Fibroblast of skin of abdomen (primary cell): ENCODE results near the gene OR11G2. TPM values are rescaled to one million over a fixed set of nuclear protein-coding genes. Genes with fewer than 3 reads are reported as not detected.
"Not testable (repeated sequence)": the region's sequence is repeated elsewhere in the genome, so short reads cannot be mapped to it uniquely, and the experiment has no call there.

Experiments
- DNase-seq: peaks from one replicate; pipeline ENCODE4 v3.0.0-alpha.2; 2013
- polyA plus RNA-seq, 2 experiments: library from polyadenylated mRNA; unstranded; fragments of 120-200 nt; gene quantifications; one replicate each; pipeline ENCODE4 v1.2.1, GENCODE V29; 2013; ENCODE audit not compliant: insufficient read length in 2 of 2

OR11G2 gene, protein sequence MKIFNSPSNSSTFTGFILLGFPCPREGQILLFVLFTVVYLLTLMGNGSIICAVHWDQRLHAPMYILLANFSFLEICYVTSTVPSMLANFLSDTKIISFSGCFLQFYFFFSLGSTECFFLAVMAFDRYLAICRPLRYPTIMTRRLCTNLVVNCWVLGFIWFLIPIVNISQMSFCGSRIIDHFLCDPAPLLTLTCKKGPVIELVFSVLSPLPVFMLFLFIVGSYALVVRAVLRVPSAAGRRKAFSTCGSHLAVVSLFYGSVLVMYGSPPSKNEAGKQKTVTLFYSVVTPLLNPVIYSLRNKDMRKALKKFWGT
- polyA plus RNA-seq (2013, experiment 1 of 2; ENCODE audit: insufficient read length): not detected
- polyA plus RNA-seq (2013, experiment 2 of 2; ENCODE audit: insufficient read length): not detected

DNA sequence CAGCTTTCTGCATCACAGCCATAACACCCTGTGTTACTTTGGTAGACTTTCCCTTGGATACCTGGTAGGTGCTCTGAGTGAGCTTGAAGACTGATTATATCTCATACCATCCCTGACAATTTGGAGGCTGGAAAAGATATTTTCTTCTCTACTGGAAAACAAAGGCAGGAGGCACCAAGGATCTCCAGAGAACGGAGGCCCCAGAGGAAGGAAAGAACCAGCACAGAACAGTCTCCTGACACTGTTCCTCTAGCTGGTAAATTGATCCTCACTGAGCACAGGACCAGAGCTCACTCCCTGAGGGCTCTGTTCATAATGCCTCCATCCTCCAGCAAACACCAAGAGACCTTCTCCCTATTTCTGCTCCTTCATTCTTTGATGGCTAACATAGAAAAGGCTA is at the start of gene OR11G2:
TSS of gene OR11G2 (plus strand) at position 301 of the 400 bp plus-strand sequence. CDS start 6,542 bp downstream, outside the sequence.
- no peak for DNase-seq

DNA sequence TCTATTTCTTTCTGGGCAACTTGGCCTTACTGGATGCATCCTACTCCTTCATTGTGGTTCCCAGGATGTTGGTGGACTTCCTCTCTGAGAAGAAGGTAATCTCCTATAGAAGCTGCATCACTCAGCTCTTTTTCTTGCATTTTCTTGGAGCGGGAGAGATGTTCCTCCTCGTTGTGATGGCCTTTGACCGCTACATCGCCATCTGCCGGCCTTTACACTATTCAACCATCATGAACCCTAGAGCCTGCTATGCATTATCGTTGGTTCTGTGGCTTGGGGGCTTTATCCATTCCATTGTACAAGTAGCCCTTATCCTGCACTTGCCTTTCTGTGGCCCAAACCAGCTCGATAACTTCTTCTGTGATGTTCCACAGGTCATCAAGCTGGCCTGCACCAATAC is 46.8 kb upstream of the OR11G2 start:
- no peak for DNase-seq

DNA sequence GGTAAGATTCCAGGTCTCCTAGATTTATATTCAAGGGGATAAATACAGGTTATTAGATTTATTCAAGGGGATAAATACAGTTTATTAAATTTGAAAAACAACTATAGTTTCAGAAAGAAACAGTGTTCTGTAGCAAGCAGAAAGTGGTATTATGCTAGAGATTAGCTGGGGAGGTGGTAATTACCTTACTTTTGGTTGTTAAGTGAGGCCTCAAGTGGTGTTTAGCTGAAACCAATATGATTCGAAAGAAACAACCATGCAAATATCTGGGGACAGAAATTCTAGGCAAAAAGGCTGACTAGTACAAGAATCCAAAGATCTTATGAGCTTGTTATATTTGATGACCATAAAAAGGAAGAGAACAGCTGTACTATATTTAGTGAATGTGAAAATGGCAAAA is 45.9 kb upstream of the OR11G2 start:
- DNase-seq: no peak

DNA sequence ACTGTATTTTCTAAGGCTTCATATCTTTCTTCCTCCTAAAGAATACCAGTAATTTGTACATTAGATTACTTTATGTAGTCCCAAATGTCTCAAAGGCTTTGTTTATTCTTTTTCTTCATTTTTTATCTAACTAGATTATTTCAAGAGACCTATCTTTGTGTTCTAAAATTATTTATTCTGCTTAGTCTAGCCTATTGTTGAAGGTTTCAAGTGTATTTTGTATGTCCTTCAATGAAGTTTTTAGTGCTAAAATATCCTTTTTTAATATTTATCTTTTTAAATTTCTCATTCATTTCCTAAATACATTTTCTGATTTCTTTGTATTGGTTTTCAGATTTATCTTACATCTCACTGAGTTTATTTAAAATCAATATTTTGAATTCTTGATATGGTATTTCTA is 26.2 kb upstream of the OR11G2 start:
- no peak for DNase-seq

DNA sequence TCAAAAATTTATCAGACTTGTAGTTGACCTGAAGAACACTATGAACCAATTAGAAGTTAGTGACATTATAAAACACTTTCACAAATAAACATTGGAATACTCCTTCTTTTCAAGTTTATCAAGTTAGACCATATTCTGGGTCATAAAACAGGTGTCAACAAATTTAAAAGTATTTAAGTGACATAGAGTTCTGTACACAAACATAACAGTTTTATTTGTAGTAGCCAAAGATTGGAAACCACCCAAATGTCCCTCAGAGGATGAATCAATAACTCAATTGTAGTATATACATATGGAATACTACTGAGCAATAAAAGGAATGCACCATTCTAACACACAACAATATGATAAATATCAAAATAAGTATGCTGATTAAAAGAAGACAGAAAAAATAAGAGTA is 23.6 kb upstream of the OR11G2 start:
- DNase-seq: no peak

DNA sequence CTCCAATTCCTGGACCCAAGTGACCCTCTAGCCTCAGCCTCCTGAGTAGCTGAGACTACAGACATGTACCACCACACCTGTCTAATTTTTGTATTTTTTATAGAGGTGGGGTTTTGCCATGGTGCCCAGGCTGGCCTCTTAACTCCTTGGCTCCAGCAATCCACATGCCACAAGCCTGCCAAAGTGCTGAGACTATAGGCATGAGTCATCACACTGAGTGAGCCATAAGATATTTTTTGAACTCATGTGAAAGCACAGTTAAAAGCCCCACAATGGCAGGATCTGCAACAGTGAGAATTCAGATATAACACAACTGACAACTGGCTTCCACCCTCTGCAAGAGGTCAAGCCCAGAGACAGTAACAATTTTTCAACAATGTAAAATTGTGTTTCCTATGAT is 20.8 kb upstream of the OR11G2 start:
- DNase-seq: not testable (repeated sequence)

DNA sequence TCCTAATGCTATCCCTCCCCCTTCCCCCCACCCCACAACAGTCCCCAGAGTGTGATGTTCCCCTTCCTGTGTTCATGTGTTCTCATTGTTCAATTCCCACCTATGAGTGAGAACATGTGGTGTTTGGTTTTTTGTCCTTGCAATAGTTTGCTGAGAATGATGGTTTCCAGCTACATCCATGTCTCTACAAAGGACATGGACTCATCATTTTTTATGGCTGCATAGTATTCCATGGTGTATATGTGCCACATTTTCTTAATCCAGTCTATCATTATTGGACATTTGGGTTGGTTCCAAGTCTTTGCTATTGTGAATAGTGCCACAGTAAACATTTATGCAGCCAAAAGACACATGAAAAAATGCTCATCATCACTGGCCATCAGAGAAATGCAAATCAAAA is 16.5 kb upstream of the OR11G2 start:
- DNase-seq: not testable (repeated sequence)

DNA sequence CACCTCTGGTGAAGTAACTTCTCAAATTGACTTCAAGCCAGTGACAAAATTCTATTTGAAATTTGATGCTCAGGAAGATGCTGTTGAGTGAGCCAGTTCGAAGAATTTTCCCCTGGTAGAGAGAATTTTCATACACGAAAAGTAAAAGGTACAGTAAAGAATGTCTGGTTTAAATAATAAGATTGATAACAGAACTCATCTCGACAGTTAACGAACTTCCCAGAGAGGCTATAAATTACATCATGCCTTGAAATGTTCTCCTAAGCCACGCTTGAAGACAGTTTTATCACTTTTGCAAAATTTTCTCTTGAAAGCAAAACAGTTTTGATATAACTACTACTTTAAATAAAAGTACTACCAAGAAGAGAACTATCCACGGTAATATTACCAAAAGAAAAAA is 14.4 kb upstream of the OR11G2 start:
- no peak for DNase-seq

DNA sequence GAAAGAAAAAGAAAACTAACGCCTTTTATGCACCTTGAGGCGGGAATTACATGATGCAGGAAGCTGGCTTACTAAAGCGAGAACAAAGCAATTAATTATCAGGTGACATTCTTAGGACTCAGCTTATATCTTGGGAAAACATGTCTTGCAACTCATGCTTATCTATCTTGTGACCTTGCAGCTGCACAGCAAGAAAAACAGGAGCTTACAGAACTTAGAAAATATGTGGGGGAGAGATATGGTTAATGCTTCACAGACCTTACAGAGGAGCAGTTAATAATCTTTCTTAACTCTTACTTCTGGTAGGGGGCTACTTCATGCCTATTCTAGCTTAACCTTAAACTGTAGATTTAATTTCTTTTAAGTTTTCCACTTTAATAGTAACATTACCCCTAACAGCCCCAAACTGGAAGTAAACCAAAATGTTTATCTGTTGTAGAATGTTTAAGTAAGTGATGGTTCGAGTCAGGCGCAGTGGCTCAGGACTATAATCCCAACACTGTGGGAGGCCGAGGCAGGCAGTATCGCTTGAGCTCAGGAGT is 13.2 kb upstream of the OR11G2 start:
- DNase-seq: no peak

DNA sequence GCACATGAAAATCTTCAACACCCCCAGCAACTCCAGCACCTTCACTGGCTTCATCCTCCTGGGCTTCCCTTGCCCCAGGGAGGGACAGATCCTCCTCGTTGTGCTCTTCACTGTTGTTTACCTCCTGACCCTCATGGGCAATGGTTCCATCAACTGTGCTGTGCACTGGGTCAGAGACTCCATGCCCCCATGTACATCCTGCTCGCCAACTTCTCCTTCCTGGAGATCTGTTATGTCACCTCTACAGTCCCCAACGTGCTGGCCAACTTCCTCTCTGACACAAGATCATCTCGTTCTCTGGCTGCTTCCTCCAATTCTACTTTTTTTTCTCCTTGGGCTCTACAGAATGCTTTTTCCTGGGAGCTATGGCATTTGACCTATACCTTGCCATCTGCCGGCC is 11.5 kb upstream of the OR11G2 start:
- no peak for DNase-seq

DNA sequence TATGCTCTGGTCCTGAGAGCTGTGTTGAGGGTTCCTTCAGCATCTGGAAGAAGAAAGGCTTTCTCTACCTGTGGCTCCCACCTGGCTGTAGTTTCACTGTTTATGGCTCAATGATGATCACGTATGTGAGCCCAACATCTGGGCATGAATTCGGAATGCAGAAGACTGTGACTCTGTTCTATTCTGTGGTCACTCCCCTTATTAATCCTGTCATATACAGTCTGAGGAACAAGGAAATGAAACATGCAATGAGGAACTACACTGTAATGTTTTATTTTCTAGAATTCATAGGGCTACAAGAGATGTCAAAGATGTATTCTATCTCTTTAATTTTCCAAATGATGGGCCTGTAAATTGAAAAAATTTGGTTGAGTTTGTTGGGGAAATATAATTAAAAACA is 10.8 kb upstream of the OR11G2 start:
- no peak for DNase-seq

DNA sequence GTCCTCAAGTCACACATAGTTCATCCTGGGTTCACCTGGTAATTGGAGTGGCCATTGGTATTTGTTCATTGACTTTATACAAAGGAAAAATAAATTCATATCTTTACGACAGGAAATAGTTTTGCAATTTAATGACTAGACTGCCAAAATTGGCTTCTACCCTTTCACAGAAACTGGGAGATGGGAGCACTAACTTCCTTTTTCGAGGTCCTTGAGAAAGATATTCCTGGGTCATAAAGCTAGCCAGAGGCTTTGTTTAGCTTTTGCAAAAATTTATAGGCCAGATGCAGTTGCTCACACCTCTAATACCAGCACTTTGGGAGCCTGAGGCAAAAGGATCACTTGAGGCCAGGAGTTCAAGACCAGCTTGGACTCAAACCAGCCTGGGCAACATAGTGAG is 10.2 kb upstream of the OR11G2 start:
- no peak for DNase-seq

DNA sequence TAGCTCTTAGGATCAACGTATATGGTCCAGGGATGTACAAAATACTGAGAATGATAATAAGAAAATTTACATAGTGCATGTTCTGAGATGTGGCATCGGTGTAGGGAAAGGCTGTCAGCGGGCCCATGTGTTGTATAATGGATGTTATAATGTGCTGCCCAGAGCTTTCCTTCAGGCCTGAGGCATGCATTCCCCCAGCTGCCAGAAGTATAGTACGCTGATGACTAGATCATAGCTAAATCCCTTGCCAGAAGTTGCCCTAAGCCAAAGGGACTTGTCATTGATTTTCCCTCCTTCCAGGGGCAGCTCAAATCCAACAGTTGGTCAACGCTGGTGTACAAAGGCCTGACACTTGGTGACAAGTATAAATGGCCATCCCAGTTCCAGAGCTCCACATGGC is 6.5 kb upstream of the OR11G2 start:
- no peak for DNase-seq

DNA sequence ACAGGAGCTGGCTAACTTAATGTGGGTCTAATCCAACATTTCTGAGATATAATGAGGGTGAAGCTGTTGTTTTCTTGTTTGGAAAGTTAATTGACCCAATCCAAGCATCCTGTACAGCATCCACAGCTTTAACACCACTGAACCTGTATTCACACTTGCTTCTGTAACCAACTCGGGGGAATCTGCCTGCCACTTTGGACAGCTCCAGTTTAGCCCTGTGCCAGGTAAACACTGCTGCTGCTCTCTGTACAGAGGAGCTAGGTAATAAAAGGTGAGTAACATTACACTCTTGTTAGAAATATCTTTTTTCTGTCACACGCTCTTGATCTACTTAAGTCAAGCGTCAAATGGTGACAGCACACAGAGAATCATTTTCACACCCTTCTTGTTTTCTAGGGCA is 700 bp downstream of the OR11G2 start:
- no peak for DNase-seq

DNA sequence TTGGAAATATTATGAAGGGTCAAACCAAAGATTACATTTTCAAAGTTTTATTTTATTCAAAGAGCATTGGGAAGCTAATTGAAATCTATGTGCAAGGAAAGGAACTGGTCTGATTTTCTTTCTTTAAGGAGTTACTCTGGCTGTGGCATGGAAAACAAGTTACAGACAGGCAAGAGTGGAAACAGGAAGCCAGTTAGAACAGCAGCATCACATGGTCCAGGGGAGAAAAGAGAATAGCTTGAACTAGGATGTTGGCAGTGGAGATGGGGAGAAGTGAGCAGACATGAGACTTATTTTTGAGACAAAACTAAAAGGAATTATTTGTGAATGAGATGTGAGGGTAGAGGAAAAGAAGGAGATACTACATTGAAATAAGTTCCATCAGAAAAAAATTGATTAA is 3.4 kb downstream of the OR11G2 start:
- no peak for DNase-seq

DNA sequence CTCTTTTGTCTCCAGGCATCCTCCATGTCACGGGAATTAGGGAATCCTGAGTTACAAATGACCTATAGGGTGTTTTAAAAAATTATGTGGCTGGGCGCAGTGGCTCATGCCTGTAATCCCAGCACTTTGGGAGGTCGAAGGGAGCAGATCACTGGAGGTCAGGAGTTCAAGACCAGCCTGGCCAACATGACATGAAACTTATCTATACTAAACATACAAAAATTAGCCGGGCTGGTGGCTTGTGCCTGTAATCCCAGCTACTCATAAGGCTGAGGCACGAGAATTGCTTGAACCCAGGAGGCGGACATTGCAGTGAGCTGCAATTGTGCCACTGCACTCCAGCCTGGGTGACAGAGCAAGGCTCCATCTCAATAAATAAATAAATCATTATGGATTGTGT is 4.5 kb downstream of the OR11G2 start:
- not testable (repeated sequence) for DNase-seq

DNA sequence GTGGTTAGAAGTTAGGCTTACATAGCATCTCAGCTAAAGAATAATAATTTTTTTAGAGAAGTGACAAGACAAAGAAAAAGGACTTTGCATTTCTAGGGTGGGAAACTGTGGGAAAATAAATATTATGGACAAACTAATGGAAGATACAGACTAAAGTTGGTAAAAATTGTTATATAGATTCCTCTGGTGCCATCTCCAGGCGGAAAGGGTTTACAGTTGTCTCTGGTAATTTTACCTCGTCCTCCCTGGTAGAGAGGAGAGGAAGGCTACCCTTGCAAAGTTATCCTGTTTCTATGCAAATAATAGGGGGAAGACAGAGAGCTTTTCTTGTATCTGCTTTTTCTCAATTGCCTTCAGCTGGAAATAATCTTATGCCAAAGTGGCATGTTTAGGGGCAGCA is 5.2 kb downstream of the OR11G2 start:
- DNase-seq: no peak

DNA sequence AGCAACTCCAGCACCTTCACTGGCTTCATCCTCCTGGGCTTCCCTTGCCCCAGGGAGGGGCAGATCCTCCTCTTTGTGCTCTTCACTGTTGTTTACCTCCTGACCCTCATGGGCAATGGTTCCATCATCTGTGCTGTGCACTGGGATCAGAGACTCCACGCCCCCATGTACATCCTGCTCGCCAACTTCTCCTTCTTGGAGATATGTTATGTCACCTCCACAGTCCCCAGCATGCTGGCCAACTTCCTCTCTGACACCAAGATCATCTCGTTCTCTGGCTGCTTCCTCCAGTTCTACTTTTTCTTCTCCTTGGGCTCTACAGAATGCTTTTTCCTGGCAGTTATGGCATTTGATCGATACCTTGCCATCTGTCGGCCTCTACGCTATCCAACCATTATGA is 6.8 kb downstream of the OR11G2 start:
- DNase-seq: no peak

DNA sequence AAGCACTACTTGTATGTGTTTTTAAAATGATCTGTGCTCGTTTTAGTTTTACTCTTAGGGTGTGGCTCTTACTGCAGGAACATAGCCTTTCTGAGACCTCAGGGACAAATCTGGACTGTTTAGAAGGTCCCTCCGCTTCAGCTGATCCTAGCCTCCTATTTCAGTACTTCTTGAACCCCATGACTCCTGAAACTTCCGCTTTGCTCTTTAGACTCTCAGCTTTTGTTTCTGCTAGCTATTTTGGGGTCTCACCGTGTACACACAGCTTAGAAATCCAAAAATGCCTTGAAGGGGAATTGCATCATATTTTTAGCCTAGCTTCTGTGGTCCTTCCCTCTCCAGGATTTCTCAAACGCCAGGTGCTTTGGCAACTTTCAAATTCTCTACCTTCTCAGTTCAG is 8.3 kb downstream of the OR11G2 start:
- no peak for DNase-seq

DNA sequence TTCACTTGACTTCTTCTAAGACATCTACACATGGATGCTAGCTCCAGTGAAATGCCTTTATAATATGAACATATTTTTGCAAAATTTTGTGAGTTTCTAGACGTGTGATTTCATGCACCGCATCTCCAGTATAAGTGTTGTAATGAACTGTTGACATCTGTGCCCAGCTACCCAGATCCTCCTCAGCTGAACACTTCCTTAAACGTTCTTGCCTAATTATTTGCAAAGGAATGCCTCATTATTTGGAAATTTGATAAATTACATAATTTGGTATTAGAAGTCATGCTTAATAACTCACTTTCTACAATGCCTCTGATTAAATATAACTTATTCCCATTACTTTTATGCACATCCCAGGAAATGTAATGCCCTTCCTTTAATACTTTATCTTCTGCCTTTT is 14.0 kb downstream of the OR11G2 start:
- no peak for DNase-seq

DNA sequence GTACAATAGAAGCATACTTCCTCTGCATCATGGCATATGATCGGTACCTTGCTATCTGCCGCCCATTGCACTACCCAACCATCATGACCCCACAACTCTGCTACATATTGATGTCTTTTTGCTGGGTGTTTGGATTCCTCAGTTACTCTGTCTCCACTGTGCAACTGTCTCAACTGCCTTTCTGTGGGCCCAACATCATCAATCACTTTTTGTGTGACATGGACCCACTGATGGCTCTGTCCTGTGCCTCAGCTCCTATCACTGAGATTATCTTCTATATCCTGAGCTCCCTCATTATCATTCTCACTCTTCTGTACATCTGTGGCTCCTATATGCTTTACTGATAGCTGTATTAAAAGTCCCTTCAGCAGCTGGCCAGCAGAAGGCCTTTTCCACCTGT is 18.9 kb downstream of the OR11G2 start:
- DNase-seq: no peak

DNA sequence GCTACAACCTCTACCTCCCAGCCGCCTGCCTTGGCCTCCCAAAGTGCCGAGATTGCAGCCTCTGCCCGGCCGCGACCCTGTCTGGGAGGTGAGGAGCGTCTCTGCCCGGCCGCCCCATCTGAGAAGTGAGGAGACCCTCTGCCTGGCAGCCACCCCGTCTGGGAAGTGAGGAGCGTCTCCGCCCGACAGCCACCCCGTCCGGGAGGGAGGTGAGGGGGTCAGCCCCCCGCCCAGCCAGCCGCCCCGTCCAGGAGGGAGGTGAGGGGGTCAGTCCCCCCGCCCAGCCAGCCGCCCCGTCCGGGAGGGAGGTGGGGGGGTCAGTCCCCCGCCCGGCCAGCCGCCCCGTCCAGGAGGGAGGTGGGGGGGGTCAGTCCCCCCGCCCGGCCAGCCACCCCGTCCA is 21.7 kb downstream of the OR11G2 start:
- DNase-seq: not testable (repeated sequence)

DNA sequence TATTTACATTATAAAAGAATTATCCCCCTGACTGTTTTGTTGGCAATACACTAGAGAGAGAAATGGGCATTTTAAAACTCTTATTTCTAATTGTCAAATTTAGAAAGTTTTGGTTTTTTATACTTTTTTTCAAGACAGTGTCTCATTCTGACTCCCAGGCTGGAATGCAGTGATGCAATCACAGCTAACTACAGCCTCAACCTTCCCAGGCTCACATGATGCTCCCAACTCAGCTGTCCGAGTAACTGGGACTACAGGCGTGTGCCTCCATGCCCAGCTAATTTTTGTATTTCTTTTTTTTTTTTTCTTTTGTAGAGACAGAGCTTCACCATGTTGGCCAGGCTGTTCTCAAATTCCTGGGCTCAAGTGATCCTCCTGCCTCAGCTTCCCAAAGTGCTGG is 24.5 kb downstream of the OR11G2 start:
- DNase-seq: no peak

DNA sequence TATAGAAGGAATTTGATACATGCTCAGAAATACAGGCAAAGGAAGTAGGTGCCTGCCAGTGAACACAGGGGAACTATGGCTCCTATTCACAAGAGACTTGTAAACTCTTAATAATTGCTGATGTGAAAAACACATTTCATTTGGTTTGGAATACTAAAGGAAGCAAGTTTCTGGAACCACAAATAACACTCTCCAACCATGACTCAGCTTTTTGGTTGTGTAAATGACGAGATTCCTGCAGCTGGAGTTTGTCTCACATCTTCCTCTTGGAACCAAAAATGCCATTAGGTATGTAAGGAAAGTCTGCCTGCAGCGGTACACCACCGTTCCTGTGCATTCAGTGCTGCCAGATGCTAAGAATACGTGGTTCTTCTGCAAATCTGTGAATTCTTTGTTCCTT is 28.3 kb downstream of the OR11G2 start:
- no peak for DNase-seq

DNA sequence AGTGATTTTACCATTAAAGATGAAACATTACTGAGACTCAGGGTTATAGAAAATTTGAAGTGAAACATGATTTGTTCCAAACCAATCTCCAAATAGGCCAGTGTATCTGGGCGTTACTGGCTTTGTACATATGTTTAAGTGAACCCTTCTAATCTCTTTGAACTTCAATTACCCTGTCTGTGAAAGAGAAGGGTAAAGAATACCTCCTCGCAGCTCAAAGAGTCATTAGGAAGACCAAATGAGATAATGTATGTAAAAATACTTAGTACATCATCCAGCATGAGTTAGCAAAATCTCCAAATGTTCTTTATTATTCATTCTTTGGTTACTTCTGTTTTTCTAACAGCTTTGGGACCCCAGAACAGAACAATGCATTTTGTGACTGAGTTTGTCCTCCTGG is 32.7 kb downstream of the OR11G2 start, which contains the start of gene OR11H6:
TSS of gene OR11H6 (plus strand) at position 301 of the 400 bp plus-strand sequence. CDS start at position 301, 0 bp downstream.
- DNase-seq: no peak
